ENCODE data around the gene SOX13. TPM values are rescaled to one million over a fixed set of nuclear protein-coding genes. Genes with fewer than 3 reads are reported as not detected.
A peak's percentile ranks its signal among the peaks of the same experiment; 100 is the strongest.

Gene SOX13
- total RNA-seq, 1 experiment from 2014 or later = 35.6 TPM

DNA sequence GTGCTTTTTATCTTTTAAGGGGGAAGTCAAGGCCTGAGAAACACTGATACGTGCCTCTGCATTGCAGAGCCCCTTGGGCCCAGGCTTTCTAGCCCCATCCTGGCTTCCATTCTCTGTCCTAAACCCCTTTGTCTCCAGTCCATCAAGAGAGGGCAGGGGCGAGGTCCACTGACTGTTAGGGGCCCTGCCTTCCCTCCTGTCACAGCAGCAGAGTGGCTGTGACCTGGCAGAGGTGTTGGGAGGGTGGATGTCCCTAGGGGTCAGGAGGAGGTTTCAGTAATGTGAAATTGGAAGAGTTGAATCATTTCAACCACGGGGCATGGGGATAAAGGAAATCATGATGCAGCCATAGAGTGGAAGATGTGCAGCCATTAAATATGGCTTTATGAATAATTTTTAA is 24.0 kb downstream of the SOX13 start:
- Histone ChIP-seq H4K20me1 (ENCODE audit: insufficient read depth) (no peaks in the 10 kb centered on the region), H3K79me2 (ENCODE audit: insufficient read depth, low read length) (peaks cover 38% of the 10 kb centered on the region; the same call in 1 of the 2 replicates), H2AFZ (ENCODE audit: low read depth, low read length, poor library complexity, severe bottlenecking) (no peak overlapping the region), H3K36me3 (ENCODE audit: control insufficient read depth in 1 of 2, insufficient read depth in 2 of 2, low read length in 2 of 2) (no peaks in the 10 kb centered on the region), H3K4me3 (replicated peaks in 1 of 2; ENCODE audit: low read depth in 1 of 2, low read length in 2 of 2) (no peak overlapping the region), H3K9me2 (ENCODE audit: insufficient read depth) (no peaks in the 10 kb centered on the region), H3K4me2 (ENCODE audit: low read length) (peak overlapping the region; percentile 27), H3K9me3 (ENCODE audit: control insufficient read depth in 1 of 2, insufficient read depth in 1 of 2, low read depth in 1 of 2, low read length in 2 of 2) (no peaks in the 10 kb centered on the region), H3K4me1 (ENCODE audit: control insufficient read depth in 1 of 2, insufficient read depth in 2 of 2, low read length in 2 of 2) (peaks cover 38 to 74% of the 10 kb centered on the region in 2 experiments), H3K27me3 (ENCODE audit: insufficient read depth, low read length) (no peaks in the 10 kb centered on the region), H3K9ac (ENCODE audit: low read length) (no peak overlapping the region), H3K27ac (ENCODE audit: low read depth, low read length) (no peak overlapping the region)
- POLR2A ChIA-PET = interaction anchor here (0.6 kb wide), 1 partner anchor 470 kb away, joined by 6 read pairs; the partner anchor contains the start of gene ATP2B4
- CTCF ChIA-PET = no interaction called here
- DNase-seq (ENCODE audit: low read depth, low spot score) (no peak), ATAC-seq (no peak)
- BruUV-seq (replicated peaks) = no TSS peak
- TF ChIP-seq, protein P1, sequence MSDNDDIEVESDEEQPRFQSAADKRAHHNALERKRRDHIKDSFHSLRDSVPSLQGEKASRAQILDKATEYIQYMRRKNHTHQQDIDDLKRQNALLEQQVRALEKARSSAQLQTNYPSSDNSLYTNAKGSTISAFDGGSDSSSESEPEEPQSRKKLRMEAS (IDR thresholded peaks at IDR 0.05) = no peak
- TF ChIP-seq JUND (IDR thresholded peaks at IDR 0.05) = no peak
- TF ChIP-seq ZFX (IDR thresholded peaks at IDR 0.05) = no peak
- TF ChIP-seq ZNF274 (IDR thresholded peaks at IDR 0.05; ENCODE audit: low read depth, low read length) = no peak
- TF ChIP-seq POLR2A (IDR thresholded peaks at IDR 0.05; ENCODE audit: borderline replicate concordance, extremely low read depth, insufficient read depth, insufficient read length) = no peak
- no peak for TF ChIP-seq SP1 (IDR thresholded peaks at IDR 0.05; ENCODE audit: low read depth)
- TF ChIP-seq EZH2phosphoT487 (IDR thresholded peaks at IDR 0.05; ENCODE audit: borderline replicate concordance) = no peak
- no peak for TF ChIP-seq TCF7L2 (IDR thresholded peaks at IDR 0.05; ENCODE audit: borderline replicate concordance, extremely low read depth, insufficient read depth, insufficient read length)
- no peak for TF ChIP-seq CEBPB (IDR thresholded peaks at IDR 0.05; ENCODE audit: low read depth)
- TF ChIP-seq EZH2 (IDR thresholded peaks at IDR 0.05) = no peak
- TF ChIP-seq POLR2AphosphoS5 (IDR thresholded peaks at IDR 0.05; ENCODE audit: low read depth, low read length) = no peak
- TF ChIP-seq ATF3 (IDR thresholded peaks at IDR 0.05) = no peak
- intact Hi-C loops (cut with micrococcal nuclease) = no loop called here
- RAD21 ChIA-PET (ENCODE audit: low non-redundant PET in 1 of 2, low total read pairs in 2 of 2, uncharacterized antibody in 2 of 2, unreplicated experiment in 2 of 2) = no interaction called here

GRCh38 chr1:204098683-204099082 is 25.8 kb downstream of the SOX13 start:
- peaks cover 44 to 75% of the 10 kb centered on the region in 2 experiments for H3K4me1 ChIP-seq (ENCODE audit: control insufficient read depth in 1 of 2, insufficient read depth in 2 of 2, low read length in 2 of 2)
- ChIA-PET POLR2A (interaction anchor here (1.4 kb wide), 1 partner anchor 19 kb away, joined by 3 read pairs; no protein-coding TSS in a partner anchor), CTCF (no interaction called here)
- TF ChIP-seq YY1 (IDR thresholded peaks at IDR 0.05; ENCODE audit: extremely low read depth, insufficient replicate concordance, low read depth, low read length) (no peak), CEBPB (IDR thresholded peaks at IDR 0.05; ENCODE audit: low read depth) (no peak), EZH2 (IDR thresholded peaks at IDR 0.05) (no peak), EGR1 (IDR thresholded peaks at IDR 0.05; ENCODE audit: low read depth) (no peak)
- TF ChIP-seq, protein P1 (IDR thresholded peaks at IDR 0.05) = no peak
- TF ChIP-seq, protein P2, sequence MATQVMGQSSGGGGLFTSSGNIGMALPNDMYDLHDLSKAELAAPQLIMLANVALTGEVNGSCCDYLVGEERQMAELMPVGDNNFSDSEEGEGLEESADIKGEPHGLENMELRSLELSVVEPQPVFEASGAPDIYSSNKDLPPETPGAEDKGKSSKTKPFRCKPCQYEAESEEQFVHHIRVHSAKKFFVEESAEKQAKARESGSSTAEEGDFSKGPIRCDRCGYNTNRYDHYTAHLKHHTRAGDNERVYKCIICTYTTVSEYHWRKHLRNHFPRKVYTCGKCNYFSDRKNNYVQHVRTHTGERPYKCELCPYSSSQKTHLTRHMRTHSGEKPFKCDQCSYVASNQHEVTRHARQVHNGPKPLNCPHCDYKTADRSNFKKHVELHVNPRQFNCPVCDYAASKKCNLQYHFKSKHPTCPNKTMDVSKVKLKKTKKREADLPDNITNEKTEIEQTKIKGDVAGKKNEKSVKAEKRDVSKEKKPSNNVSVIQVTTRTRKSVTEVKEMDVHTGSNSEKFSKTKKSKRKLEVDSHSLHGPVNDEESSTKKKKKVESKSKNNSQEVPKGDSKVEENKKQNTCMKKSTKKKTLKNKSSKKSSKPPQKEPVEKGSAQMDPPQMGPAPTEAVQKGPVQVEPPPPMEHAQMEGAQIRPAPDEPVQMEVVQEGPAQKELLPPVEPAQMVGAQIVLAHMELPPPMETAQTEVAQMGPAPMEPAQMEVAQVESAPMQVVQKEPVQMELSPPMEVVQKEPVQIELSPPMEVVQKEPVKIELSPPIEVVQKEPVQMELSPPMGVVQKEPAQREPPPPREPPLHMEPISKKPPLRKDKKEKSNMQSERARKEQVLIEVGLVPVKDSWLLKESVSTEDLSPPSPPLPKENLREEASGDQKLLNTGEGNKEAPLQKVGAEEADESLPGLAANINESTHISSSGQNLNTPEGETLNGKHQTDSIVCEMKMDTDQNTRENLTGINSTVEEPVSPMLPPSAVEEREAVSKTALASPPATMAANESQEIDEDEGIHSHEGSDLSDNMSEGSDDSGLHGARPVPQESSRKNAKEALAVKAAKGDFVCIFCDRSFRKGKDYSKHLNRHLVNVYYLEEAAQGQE (IDR thresholded peaks at IDR 0.05; ENCODE audit: low read depth) = no peak

More at GRCh38 chr1:204098683-204099082, 25.8 kb downstream of the SOX13 start:
- no peak overlapping the region for H2AFZ ChIP-seq (ENCODE audit: low read depth, low read length, poor library complexity, severe bottlenecking)
- no peaks in the 10 kb centered on the region for H4K20me1 ChIP-seq (ENCODE audit: insufficient read depth)
- H3K27ac ChIP-seq (ENCODE audit: low read depth, low read length) = no peak overlapping the region
- RAD21 ChIA-PET (ENCODE audit: low non-redundant PET in 1 of 2, low total read pairs in 2 of 2, uncharacterized antibody in 2 of 2, unreplicated experiment in 2 of 2) = no interaction called here
- DNase-seq (ENCODE audit: low read depth, low spot score) (no peak), ATAC-seq (no peak)
- H3K36me3 ChIP-seq (ENCODE audit: control insufficient read depth in 1 of 2, insufficient read depth in 2 of 2, low read length in 2 of 2) = no peaks in the 10 kb centered on the region
- no peak overlapping the region for H3K9ac ChIP-seq (ENCODE audit: low read length)
- H3K4me3 ChIP-seq (replicated peaks in 1 of 2; ENCODE audit: low read depth in 1 of 2, low read length in 2 of 2) = no peak overlapping the region
- no peaks in the 10 kb centered on the region for H3K9me2 ChIP-seq (ENCODE audit: insufficient read depth)
- peaks cover 41% of the 10 kb centered on the region; the same call in 1 of the 2 replicates for H3K79me2 ChIP-seq (ENCODE audit: insufficient read depth, low read length)
- no peaks in the 10 kb centered on the region for H3K27me3 ChIP-seq (ENCODE audit: insufficient read depth, low read length)
- intact Hi-C loops (cut with micrococcal nuclease) = no loop called here
- BruUV-seq (replicated peaks) = no TSS peak
- H3K9me3 ChIP-seq (ENCODE audit: control insufficient read depth in 1 of 2, insufficient read depth in 1 of 2, low read depth in 1 of 2, low read length in 2 of 2) = no peaks in the 10 kb centered on the region
- no peak overlapping the region for H3K4me2 ChIP-seq (ENCODE audit: low read length)
